Breast epithelium (tissue), 4 donors: ENCODE data around the gene RELL1. TPM values are rescaled to one million over a fixed set of nuclear protein-coding genes. Genes with fewer than 3 reads are reported as not detected.

Source experiments
- DNase-seq, 2 donors: peaks; one replicate each; pipeline ENCODE4 v3.0.0-alpha.2; 2019; ENCODE audit warnings: low spot score in 2 of 2
- H3K27ac ChIP-seq, 2 donors: fragments of 200-600 bp; sonication (generic) in 1 of 2; one replicate each; pipeline ENCODE4 v1.5.1; 2016 to 2019; ENCODE audit warnings: mild to moderate bottlenecking in 1 of 2
- H3K27me3 ChIP-seq, 2 donors: fragments of 200-600 bp; sonication (generic) in 1 of 2; one replicate each; pipeline versions ENCODE4 v1.5.1 to v1.6.0; 2017 to 2019; ENCODE audit warnings: control low read depth in 1 of 2, mild to moderate bottlenecking in 1 of 2
- H3K36me3 ChIP-seq: fragments of 200-600 bp; one replicate; pipeline ENCODE4 v1.5.1; 2019
- H3K4me1 ChIP-seq, 2 donors: fragments of 200-600 bp; sonication (generic); one replicate each; pipeline ENCODE4 v1.5.1; 2016 to 2019; ENCODE audit warnings: control low read depth in 1 of 2
- H3K4me3 ChIP-seq, 3 donors: fragments of 200-600 bp; sonication (generic); 1 replicate in 2 of 3; 2 replicates in 1 of 3; pipeline ENCODE4 v1.5.1; 2016 to 2019; ENCODE audit warnings: mild to moderate bottlenecking in 3 of 3, moderate library complexity in 2 of 3
- H3K9me3 ChIP-seq, 2 donors: fragments of 200-600 bp; sonication (generic) in 1 of 2; one replicate each; pipeline ENCODE4 v1.5.1; 2016 to 2019; ENCODE audit warnings: control low read depth in 1 of 2
- POLR2A ChIP-seq: fragments of 450-650 bp; IDR thresholded peaks from one replicate; pipeline ENCODE4 v1.6.1; 2016; ENCODE audit warnings: antibody characterized with exemption, mild to moderate bottlenecking, moderate library complexity
- POLR2AphosphoS5 ChIP-seq, 3 donors: sonication (generic); formaldehyde crosslinking; IDR thresholded peaks; one replicate each; pipeline ENCODE4 v1.6.1; 2017; ENCODE audit warnings: antibody characterized with exemption in 3 of 3
- intact Hi-C: fragments of 100-400 bp; cut with DNase I; formaldehyde crosslinking; loops from one replicate; pipeline ENCODE4 v1.15.1; 2023; ENCODE audit warnings: low total_unique reads
- total RNA-seq, 3 donors: library from RNA; depleted of rRNA; stranded (reverse); fragments of >200 nt; gene quantifications; one replicate each; pipeline ENCODE4 v1.1.0, GENCODE V29; 2016
- TF ChIP-seq, protein P1 (sequence below), 3 donors: fragments of 450-650 bp; IDR thresholded peaks; one replicate each; pipeline ENCODE4 v1.5.1; 2016 to 2017; ENCODE audit warnings: antibody characterized with exemption in 3 of 3, mild to moderate bottlenecking in 3 of 3, moderate library complexity in 3 of 3

Gene RELL1
- total RNA-seq, 3 donors from 2014 or later = 68.5 to 88.8 (median 76.0) TPM

DNA sequence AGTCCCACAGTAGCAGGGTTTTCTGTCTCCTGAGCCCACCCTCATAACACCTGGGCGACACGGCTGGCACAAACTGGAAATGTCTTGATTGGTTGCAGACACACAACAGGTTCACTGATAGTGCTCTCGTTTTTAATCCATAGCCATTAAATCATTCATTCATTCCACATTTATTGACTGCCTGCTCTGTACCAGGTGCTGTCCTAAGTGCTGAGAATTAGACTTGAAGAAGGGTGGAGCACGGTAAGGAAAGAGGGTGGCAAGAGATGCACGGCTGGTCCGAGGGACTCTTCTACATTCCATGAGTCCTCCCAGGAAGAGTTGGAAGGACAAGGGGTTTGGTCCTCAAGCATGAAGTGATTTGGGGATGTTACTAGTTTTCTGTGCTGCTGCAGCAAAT is 100.0 kb downstream of the RELL1 start:
- intact Hi-C loops = no loop called here
- Histone ChIP-seq H3K36me3 (no peaks in the 10 kb centered on the region), H3K9me3 (peaks cover 0 to 9% of the 10 kb centered on the region in 2 donors), H3K27me3 (no peaks in the 10 kb centered on the region), H3K27ac (no peak overlapping the region), H3K4me1 (no peaks in the 10 kb centered on the region), H3K4me3 (no peak overlapping the region)
- no peak for DNase-seq
- TF ChIP-seq POLR2A = no peak

DNA sequence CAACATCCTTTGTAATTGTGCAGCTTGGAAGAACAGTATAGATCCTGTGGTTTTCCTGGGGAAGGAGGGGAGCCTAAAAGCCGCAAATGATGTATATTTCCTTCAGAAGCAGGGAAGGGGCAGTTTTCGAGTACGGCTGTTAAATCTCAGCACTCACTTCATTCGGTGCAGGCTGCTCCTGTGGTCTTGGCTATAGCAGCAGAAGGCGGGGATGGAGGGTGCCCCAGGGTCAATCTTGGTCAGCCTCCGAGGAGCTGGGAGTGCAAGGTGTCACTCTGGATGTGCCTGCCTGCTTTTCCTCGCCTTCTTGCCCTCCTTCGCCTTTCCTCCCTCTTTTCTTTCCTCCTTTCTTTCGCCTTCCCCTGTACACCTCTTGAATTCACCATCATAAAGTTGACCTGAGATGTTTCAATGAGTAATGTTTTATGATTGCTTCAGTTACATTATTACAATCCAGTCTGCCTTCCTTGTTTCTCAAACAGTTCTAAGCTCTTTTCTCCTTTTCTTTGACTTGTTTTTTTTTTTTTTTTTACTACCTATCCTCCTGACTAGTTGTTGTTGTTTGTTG is 101.6 kb downstream of the RELL1 start:
- no peak overlapping the region for H3K4me3 ChIP-seq
- H3K4me1 ChIP-seq = no peaks in the 10 kb centered on the region
- no peak for DNase-seq
- TF ChIP-seq, protein P1, sequence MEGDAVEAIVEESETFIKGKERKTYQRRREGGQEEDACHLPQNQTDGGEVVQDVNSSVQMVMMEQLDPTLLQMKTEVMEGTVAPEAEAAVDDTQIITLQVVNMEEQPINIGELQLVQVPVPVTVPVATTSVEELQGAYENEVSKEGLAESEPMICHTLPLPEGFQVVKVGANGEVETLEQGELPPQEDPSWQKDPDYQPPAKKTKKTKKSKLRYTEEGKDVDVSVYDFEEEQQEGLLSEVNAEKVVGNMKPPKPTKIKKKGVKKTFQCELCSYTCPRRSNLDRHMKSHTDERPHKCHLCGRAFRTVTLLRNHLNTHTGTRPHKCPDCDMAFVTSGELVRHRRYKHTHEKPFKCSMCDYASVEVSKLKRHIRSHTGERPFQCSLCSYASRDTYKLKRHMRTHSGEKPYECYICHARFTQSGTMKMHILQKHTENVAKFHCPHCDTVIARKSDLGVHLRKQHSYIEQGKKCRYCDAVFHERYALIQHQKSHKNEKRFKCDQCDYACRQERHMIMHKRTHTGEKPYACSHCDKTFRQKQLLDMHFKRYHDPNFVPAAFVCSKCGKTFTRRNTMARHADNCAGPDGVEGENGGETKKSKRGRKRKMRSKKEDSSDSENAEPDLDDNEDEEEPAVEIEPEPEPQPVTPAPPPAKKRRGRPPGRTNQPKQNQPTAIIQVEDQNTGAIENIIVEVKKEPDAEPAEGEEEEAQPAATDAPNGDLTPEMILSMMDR (IDR thresholded peaks at IDR 0.05) = no peak
- TF ChIP-seq POLR2A = no peak
- no peak for TF ChIP-seq POLR2AphosphoS5 (IDR thresholded peaks at IDR 0.05)
- no peak overlapping the region for H3K27ac ChIP-seq
- no peaks in the 10 kb centered on the region for H3K27me3 ChIP-seq
- no peaks in the 10 kb centered on the region for H3K36me3 ChIP-seq
- peaks cover 0 to 10% of the 10 kb centered on the region in 2 donors for H3K9me3 ChIP-seq
- intact Hi-C loops = no loop called here

DNA sequence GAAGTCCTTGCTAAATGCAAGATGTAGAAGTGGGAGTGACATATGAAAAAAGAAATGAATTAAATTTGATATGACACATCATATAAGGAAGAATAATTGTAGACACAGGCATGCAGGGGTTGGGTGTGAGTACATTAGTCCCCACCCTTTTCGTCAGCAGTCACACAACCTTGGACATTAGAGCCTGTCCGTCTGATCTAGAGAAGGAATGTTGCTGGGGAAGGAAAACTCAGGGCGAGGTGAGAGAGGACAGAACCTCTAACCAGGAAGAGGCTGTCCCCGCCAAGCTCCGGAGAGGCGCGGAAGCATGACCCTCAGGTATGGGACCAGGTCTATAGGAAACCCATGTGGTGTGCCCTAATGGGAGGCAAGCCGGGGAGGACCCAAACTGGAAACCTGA is 102.1 kb downstream of the RELL1 start:
- peaks cover 0 to 10% of the 10 kb centered on the region in 2 donors for H3K9me3 ChIP-seq
- no peaks in the 10 kb centered on the region for H3K4me1 ChIP-seq
- H3K27ac ChIP-seq = no peak overlapping the region
- no peak overlapping the region for H3K4me3 ChIP-seq
- intact Hi-C loops = no loop called here
- DNase-seq = no peak
- no peaks in the 10 kb centered on the region for H3K27me3 ChIP-seq
- no peak for TF ChIP-seq POLR2AphosphoS5 (IDR thresholded peaks at IDR 0.05)
- no peak for TF ChIP-seq POLR2A
- TF ChIP-seq, protein P1 (IDR thresholded peaks at IDR 0.05) = no peak
- H3K36me3 ChIP-seq = no peaks in the 10 kb centered on the region

DNA sequence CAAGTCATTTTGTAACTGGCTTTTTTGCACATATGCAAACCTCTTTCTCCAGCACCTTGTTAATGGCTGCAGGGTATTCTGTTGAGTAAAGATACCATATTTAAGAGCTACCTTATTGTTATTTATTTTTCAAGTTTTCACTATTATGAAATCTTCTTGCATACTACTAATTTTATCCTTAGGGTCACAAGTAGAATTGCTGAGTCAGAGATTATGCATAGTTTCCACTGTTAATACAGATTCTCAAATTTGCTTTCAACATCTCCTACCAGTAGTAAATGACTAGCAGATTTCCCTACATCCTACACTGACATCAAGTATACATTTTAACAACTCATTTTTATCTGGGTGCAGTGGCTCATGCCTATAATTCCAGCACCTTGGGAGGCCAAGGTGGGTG is 112.6 kb downstream of the RELL1 start:
- intact Hi-C loops = no loop called here
- no peak for DNase-seq
- no peaks in the 10 kb centered on the region for H3K36me3 ChIP-seq
- H3K9me3 ChIP-seq = peaks cover 0 to 4% of the 10 kb centered on the region in 2 donors
- no peaks in the 10 kb centered on the region for H3K4me1 ChIP-seq
- H3K27ac ChIP-seq = no peak overlapping the region
- H3K4me3 ChIP-seq = no peak overlapping the region
- TF ChIP-seq POLR2A = no peak
- TF ChIP-seq, protein P1 (IDR thresholded peaks at IDR 0.05) = no peak
- TF ChIP-seq POLR2AphosphoS5 (IDR thresholded peaks at IDR 0.05) = no peak
- no peaks in the 10 kb centered on the region for H3K27me3 ChIP-seq

DNA sequence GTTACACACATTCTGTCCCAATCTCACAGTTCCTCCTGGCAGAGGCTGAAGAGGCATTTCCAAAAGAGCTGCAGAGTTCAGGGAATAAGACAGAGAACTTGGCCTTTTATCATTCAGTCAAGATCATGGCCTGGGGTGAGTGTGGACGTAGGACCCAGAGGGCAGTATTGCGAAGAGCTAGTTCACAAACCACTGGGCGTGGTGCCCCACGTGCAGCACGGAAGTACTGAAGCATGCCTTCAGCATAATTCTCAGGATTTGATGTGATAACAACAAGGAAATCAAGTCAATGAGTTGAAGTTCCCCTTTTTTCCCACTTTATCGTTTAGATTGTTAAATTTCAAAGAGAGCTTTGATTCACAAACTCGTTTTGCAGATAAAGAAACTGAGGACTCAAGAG is 117.7 kb downstream of the RELL1 start:
- no peaks in the 10 kb centered on the region for H3K9me3 ChIP-seq
- TF ChIP-seq POLR2AphosphoS5 (IDR thresholded peaks at IDR 0.05) = no peak
- H3K36me3 ChIP-seq = no peaks in the 10 kb centered on the region
- intact Hi-C loops = no loop called here
- no peaks in the 10 kb centered on the region for H3K27me3 ChIP-seq
- H3K27ac ChIP-seq = no peak overlapping the region
- no peaks in the 10 kb centered on the region for H3K4me1 ChIP-seq
- no peak for DNase-seq
- H3K4me3 ChIP-seq = no peak overlapping the region

DNA sequence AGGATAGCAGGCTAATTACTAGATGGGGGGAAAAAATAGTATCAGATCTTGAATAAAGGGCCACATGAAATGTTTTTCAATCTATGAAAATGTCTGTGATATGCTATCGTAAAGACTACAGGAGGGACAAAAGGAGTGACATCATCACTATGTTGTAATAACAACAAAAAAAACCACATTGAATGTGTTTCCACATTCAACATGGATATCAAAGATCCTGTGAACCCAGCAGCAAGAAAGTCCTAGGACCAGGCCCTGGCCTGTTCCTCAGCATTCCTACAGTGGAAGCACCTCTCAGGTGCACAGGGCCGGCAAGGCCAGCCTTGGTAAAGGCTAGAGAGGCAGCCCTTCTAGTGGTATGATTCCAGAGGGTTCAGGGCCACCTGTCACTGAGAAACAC is 118.3 kb downstream of the RELL1 start:
- Histone ChIP-seq H3K4me1 (no peaks in the 10 kb centered on the region), H3K4me3 (no peak overlapping the region), H3K36me3 (no peaks in the 10 kb centered on the region), H3K27ac (no peak overlapping the region), H3K27me3 (no peaks in the 10 kb centered on the region), H3K9me3 (no peaks in the 10 kb centered on the region)
- no peak for DNase-seq
- TF ChIP-seq POLR2A = no peak
- TF ChIP-seq POLR2AphosphoS5 (IDR thresholded peaks at IDR 0.05) = no peak
- TF ChIP-seq, protein P1 (IDR thresholded peaks at IDR 0.05) = no peak
- intact Hi-C loops = no loop called here
